Stimulated activated CD4-positive, alpha-beta T cell treated with anti-CD3 and anti-CD28 coated beads, Interleukin-2, amount 100 ng/mL, for 24 hours (primary cell): ENCODE data around the gene MYOF.
"Not testable (repeated sequence)": the region's sequence is repeated elsewhere in the genome, so short reads cannot be mapped to it uniquely, and the experiment has no call there.

Experiments used
- DNase-seq, 2 donors: peaks; one replicate each; pipeline ENCODE4 v3.0.0-alpha.2; 2020

The MYOF gene

DNA sequence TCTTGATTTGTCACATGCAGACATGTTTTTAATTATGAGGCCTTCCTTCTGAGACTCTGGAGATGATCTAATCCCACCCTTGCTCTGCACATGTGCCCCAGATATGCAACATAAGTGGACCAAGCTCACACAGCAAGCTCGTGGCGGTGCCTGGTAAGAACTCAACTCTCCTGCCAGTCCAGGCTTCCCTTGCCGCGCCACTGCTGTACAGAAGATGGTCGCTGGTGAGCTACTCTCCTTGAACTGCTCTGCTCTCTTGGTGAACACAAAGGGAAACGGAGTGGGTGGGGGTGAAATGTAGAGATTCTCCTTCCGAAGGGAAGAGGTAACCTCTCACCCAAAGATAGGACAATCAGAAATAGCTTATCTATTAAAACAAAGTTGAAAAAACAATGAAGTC, 25.7 kb downstream of the MYOF start:
- DNase-seq: no peak

DNA sequence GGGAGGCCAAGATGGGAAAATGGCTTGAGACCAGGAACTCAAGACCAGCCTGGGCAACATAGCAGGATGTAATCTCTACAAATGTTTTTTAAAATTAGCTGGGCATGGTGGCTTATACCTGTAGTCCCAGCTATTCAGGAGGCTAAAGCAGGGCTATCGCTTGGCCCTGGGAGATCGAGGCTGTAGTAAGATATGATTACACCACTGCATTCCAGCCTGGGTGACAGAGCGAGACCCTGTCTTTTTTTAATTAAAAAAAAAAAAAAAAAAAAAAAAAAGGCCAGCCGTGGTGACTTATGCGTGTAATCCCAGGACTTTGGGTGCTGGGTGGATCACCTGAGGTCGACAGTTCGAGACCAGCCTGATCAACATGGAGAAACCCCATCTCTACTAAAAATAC, 27.4 kb downstream of the MYOF start:
- DNase-seq: no peak

DNA sequence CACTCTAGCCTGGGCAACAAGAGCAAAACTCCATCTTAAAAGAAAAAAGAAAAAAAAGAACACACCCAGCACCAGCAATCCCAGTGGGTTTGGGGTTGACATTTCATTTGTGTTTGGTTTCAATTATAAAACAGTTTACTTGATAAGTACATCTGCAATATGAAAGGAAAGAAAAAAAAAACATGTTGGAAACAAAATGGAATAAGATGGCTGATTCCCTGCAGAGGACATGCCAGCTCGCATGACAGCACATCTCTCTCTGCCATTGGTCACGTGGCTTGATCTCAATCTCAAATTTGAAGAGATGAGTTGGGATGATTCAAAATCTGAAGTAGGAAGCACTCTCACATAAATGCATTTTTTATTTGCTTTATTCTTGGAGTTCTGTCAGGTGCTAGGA, 28.0 kb downstream of the MYOF start:
- DNase-seq: no peak

DNA sequence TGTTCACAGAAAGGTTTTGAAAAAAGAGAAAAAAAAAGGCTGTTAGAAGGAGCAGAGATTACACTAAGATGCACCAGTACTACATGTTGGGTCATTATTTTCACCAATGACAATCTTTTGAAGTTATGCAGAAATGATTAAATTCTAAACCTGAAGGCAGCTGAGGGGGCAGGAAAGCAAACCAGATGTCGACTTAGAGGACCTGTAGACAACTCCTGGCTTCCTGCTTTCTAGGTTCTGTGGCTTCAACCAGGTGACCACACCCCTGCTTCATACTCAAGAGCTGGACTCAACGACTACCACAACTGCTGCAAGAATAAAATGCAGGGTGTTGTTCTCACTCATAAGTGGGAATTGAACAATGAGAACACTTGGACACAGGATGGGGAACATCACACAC, 30.0 kb downstream of the MYOF start:
- DNase-seq: no peak

- DNase-seq: no peak
These were observed 30.7 kb downstream of the MYOF start for GRCh38 chr10:93451244-93451947.

DNA sequence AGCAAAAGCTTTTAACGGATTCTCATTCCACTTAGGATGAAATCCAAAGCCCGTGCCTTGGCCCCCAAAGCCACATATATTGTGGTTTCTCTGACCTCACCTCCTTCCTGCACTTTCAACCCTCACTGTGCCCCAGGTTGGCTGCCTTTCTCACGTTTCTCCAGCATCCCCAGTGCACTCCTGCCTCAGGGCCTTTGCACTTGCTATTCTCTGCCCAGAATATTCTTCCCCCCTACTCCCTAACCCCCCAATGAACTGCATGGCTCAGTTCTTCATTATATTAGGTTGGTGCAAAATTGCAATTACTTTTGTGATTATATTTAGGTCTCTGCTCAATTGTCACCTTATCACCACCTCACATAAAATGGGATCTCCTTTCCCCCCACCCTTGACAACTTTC, 34.2 kb downstream of the MYOF start:
- no peak for DNase-seq

- DNase-seq: no peak
These were observed 35.1 kb downstream of the MYOF start for GRCh38 chr10:93447019-93447418.

DNA sequence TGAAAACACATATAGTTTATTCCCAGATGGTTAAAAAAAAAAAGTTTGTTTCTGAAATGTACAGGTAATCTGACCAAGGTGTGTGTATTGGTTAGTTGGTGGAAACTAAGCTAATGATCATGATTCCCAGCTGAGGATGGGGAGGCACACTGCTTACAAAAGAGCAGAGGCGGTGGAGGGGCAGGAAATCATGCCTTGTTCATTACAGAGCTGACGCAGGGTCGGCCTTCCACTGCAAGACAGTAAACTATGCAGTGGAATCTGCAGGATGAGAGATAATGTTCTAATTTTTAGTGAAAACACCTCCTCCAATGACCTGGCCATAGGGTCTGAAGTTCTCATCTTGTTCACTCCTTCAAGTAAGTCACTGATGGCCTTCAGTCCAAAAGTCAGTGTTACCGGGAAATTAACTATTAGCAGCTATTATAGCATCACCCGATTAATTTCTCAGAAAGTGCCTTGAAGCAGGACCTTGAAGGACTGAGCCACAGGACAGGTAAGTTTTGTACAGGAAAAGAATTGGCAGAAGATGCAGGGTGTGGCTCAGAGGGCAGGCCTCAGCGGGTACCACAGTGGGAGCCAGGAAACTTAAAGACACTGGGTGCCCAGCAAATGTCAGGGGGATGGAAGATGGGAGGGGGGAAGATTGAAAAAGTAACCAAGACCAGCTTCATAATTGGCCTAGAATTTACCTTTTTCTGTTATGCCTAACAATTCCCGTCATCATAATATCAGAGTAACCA, 36.0 kb downstream of the MYOF start:
- DNase-seq: no peak

GRCh38 chr10:93445097-93445960, 36.8 kb downstream of the MYOF start:
- DNase-seq: no peak

GRCh38 chr10:93443481-93443880, 38.7 kb downstream of the MYOF start:
- no peak for DNase-seq

DNA sequence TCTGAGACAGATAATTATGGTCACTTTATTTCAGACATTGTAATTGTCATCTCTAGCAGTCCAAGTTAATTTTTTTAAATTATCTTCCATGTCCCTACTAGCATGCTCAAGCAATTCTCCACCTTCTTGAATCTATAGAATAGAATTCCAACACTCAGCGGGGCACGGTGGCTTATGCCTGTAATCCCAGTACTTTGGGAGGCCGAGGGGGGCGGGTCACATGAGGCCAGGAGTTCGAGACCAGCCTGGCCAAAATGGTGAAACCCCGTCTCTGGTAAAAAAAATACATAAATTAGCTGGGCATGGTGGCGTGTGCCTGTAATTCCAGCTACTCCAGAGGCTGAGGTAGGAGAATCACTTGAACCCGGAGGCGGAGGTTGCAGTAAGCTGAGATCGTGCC, 39.4 kb downstream of the MYOF start:
- DNase-seq: not testable (repeated sequence)

- DNase-seq: no peak
These were observed 41.5 kb downstream of the MYOF start for GRCh38 chr10:93440591-93441091.

DNA sequence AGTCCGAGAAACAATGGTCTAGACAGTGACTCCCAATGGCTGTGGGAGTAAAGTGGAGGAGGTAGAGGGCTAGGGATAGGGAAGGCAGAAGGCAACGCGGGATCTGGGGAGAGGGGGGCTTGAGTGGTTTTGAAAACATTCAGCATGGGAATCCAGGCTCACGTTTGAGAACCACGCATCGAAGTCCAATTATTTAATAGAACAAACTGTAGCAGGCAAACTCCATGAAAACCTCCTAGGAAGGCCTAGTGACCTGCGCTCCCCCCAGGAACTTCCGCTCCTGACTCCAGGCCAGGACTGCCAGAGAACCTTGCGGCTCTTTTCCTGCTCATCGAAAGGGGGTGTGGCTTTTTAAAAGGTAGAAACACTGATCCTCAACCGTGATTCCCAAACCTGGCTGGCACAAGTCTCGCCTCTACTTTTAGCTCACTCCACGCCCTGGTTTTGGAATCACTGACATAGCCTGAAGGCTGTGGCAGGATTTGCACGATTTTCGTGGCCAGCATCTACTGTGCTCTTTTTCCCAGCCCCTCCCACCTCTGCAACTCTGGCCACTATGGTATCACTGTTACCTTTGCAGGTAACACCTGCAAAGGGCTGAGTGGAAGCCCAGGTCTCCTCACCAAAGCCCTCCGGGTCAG, 43.4 kb downstream of the MYOF start:
- no peak for DNase-seq

DNA sequence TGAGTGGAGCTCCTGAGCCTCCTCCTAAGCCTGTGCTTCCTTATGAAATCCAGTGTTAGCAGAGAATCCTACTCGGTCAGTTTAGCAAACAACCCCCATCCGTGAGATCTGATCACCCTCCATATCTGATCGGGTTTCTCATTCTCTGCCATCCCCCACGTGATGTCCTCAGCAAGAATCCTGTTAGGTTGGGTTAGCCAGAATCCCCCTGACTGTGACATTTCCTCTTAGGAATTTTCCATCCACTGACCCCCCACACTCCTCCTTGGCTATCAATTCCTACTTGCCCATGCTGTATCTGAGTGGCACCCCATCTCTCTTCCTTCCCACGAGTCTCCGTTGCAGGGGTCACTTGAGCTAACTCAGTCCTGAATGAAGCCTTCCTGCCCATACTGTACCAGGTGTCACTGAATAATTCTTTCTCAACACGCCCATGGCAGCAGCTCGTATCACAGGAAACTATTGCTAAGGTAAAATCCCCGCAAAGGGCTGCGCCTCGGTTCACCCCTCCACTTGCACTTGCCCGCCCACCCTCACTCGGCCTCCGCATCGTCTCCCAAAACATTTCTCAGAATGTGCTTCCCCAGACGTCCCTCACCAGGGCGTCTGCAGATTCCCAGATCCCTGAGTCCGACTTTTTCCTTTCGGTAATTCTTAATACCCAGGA, 44.1 kb downstream of the MYOF start:
- DNase-seq: no peak

GRCh38 chr10:93437086-93437945, 44.8 kb downstream of the MYOF start:
- DNase-seq: no peak

DNA sequence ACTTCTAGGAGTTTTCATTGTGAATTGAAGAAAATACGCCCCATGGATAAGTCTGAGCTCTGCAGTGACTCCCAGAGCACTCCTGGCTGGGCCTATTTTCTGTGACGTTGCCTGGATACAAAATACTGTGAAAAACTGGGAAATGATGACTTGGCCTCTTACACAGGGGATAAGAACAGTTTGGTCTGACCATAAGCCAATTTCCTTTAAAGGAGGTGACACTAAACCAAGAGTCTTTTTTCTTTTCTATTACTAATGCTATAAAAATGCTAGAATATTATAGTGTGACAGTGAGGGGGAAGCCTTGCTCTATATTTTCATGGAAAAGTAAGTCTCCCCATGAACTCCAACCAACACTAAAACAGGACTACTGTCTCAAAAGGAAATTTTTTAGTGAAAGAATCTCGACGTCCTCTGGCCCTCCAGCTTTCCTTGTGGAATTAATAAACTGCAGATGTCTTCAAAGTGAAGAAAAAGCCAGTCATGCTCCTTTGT, 45.5 kb downstream of the MYOF start:
- no peak for DNase-seq

DNA sequence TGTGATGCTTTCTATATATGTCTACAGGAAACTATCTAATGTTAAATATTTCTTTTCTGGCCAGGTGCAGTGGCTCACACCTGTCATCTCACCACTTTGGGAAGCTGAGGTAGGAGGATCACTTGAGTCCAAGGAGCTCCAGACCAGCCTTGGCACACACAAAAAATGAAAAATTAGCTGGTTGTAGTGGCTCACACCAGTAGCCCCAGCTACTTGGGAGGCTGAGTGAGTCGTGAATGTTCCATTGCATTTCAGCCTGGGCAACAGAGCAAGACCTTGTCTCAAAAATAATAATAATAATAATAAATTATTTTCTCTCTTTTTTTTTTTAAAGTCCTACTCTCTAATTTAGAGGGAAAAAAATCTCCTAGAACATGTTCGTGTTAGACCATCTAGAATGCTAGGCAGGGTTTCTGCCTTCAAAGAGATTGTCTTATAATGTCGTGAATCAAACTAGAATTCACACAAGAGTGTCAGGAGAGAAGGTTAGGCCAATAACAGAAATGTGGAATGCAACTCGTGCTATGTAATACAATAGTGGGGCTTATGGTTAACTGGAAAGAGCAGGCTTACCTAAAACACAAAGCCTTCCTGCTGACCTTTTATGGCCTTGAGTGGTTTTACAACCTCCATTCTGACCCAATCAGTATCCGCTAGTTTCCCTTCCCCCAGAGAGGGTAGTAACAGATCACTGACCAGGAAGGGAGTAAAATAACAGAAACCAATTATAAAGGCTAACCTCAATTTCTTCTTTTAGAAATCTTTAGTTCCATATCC, 46.3 kb downstream of the MYOF start:
- no peak for DNase-seq

DNA sequence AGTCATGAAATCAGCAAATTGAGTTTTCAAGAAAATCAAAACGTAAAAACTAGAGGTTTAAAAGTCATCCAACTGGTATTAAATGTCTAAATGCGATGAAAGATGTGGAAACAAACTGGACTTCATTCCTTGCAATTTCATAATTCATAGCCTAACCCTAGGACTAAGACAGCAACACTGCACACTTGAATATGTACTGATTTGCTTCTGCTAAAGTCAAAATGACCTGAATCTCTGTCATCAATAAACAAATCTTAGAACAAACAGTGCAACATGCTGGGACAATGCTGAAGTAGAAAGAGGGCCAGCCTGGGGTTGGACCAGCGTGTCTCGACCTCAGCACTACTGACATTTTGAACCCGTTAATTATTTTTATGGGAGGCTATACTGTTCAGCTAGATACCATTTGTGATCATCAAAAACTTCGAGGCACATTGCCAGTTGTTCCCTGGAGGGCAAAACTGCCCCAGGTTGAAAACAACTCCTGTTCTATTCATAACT, 47.1 kb downstream of the MYOF start:
- DNase-seq: no peak

DNA sequence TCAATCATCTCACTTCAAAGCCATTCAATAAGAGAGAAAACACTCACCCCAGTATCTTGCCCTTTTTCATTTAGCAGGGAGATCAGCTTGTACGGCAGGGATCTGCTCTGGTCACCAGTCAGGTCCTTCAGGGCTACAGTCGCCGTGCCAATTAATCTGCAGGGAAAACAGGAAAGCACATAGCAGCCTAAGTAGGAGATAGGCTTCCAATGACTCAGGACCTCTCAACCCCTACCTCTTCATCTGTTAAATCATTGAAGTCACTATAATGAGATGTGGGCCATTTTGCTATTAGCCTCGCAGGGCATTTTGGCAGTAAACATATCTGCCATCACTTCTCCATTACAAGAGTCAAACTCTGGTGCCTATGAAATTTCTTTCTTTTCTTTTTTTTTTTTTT, 50.8 kb downstream of the MYOF start:
- DNase-seq: no peak

DNA sequence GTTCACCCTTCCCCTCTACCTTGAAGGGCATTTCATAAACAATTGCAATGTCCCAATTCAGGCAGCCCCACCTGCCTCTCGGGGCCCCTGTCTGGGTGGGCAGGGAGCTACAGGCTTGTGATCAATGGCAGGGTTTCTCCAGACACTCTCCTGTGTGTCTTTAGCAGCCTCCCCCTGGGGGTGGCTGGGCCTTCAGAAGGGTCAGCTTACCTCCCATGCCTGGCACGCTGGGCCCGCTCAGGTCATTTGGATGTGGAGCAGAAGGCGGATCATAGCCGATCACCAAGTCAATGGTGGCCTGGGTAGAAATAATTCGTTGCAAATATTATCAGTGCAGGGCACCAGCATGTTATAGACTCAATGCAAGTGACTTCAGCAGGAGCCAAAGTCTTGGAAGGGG, 56.3 kb downstream of the MYOF start:
- DNase-seq: no peak
